ENCODE measurements around the gene KIAA1755.

The KIAA1755 gene

DNA sequence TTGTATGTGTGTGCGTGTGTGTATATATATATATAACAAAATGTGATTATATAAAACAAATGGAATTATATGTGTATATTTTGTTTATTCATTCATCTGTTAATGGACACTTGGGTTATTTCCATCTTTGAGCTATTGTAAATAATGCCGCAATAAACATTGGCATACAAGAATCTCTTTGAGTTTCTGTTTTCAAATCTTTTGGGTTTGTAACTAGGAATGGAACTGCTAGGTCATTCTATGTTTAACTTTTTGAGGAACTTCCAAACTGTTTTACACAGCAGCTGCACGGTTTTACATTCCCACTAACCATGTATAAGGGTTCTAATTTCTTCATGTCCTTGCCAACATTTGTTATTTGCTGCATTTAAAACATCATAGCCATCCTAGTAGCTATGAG, 55.5 kb downstream of the KIAA1755 start:
- TF ChIP-seq, protein P1, sequence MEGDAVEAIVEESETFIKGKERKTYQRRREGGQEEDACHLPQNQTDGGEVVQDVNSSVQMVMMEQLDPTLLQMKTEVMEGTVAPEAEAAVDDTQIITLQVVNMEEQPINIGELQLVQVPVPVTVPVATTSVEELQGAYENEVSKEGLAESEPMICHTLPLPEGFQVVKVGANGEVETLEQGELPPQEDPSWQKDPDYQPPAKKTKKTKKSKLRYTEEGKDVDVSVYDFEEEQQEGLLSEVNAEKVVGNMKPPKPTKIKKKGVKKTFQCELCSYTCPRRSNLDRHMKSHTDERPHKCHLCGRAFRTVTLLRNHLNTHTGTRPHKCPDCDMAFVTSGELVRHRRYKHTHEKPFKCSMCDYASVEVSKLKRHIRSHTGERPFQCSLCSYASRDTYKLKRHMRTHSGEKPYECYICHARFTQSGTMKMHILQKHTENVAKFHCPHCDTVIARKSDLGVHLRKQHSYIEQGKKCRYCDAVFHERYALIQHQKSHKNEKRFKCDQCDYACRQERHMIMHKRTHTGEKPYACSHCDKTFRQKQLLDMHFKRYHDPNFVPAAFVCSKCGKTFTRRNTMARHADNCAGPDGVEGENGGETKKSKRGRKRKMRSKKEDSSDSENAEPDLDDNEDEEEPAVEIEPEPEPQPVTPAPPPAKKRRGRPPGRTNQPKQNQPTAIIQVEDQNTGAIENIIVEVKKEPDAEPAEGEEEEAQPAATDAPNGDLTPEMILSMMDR (IDR thresholded peaks at IDR 0.05): no peak

DNA sequence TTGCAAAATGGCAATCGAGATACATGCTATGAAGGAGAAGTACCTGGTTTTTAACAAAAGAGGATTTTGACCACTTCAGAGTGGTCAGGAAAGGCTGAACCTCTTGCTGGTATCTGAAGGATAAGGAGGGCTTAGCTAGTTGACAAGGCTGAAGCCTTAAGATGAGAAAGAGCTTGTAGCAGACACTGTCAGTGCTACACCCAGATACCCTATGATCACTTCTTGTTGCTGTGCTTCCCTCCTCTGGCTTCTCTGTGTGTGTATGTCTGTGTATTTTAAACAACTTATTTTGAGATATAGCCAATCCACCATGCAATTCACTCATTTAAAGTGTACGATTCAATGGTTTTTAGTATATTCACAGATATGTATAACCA, 56.6 kb downstream of the KIAA1755 start:
- TF ChIP-seq, protein P1 (IDR thresholded peaks at IDR 0.05): no peak

DNA sequence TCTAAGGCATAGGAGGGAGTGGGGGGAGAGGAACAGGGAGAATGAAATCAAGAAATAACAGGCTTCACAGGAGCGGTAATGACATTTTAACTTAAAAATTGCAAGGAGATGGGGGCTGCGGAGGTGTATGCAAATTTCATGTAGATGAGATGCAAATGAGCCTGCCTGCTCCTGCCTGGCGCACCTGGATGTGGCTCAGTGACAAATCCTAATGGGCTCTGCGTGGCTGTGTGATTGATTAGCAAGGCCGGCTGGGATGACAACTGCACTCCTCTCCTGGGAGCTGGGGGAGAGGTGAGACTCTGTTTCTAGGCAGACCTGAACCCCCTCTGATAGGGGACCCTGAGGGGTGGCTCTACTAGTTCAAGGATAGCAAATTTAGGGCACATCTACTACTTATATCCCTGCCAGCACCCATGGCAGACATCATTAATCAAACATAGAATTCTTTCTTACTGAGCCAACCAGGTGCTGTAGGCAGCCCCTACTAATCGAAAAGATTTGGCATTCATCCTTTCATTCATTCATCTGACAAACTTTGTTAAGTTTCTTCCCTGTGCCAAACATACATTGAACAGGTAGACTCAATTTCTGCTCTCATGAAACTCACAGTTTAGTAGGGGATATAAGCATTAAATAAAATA, 57.1 kb downstream of the KIAA1755 start:
- TF ChIP-seq, protein P1 (IDR thresholded peaks at IDR 0.05): no peak

GRCh38 chr20:38202982-38203293, 57.6 kb downstream of the KIAA1755 start:
- TF ChIP-seq, protein P1 (IDR thresholded peaks at IDR 0.05): no peak

DNA sequence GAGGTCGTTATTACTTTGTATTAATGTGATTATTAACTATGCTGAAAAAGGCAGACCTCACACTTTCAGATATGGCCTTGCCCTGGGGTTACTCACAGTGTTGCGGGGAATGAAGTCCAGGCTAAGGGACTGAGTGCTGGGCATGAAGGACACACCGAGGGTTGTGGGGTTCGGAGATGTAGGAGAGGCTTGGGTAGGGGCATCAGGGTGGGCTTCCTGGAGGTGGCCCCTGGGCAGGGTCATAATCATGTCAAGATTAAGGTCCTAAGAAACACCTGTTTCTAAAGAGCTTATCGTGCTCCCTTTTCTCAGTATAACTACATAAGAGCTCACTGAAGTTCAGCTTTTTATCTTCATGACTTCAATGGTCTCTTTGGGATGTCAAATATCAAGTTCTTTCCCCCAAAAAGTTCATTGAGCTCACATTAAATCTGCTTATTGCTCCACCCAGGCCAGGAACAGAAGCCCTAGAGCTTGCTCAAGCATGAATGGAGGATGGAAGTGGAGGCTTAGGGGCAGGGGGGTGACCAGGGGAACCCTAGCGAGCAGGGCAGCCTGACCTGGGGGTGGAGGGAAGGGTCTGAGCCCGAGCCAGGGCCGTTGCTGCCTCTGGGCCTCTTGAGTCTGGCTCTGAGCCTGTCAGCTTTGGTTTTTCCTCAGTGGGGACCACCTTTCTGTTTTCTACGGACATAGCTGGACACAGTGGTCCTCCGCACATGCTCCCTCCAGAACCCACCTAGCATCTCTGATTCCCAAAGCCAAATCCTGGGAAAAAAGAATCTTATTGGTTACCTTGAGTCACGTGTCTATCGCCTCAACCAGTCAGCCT, 58.2 kb downstream of the KIAA1755 start:
- TF ChIP-seq, protein P1 (IDR thresholded peaks at IDR 0.05): no peak

DNA sequence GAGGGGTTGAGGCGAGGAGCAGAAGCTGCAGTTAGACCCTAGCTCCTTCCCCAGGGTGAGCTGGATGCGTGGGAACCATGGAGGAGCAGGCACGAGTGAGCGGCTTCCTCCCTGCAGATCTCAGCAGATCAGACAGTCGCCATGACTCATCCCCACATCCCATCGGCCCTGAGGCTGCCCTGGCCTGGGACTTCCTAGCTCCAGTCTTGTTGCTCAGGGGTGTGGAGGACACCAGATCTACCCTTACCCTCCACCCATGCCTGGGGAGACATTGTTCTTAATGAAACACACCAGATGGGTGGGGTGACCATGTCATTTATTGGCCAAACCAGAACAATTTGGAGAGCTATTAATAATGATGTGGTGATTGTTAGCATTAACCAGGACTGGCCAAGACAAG, 59.2 kb downstream of the KIAA1755 start:
- TF ChIP-seq, protein P1 (IDR thresholded peaks at IDR 0.05): no peak

DNA sequence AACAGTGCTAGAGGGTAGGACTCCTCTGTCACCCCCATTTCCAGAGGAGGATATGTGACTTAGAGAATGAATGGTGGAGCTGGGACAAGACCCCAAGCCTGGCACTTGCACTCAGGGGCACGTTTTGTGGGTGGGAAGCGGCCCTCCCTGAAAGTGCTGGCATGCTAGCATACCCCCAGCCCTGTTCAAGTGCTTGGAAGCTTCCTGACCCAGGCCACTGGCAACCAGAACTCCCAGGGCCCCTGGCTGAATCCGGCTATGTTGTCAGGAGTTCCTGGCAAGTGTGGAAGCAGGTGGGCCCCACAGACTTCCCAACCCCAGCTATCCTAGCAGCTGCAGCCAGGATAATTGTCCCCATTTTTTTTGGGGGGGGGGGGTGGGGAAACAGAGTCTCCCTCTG, 59.9 kb downstream of the KIAA1755 start:
- TF ChIP-seq, protein P1 (IDR thresholded peaks at IDR 0.05): no peak
